ENCODE data around the gene SELENBP1.
A peak's percentile ranks its signal among the peaks of the same experiment; 100 is the strongest.

Gene SELENBP1

GRCh38 chr1:151343587-151343986, 28.9 kb downstream of the SELENBP1 start:
- DNase-seq (ENCODE audit: low read depth) = no peak

- no peak for DNase-seq (ENCODE audit: low read depth)
Measured at GRCh38 chr1:151342569-151342968, 29.9 kb downstream of the SELENBP1 start.

GRCh38 chr1:151342021-151342420, 30.5 kb downstream of the SELENBP1 start:
- no peak for DNase-seq (ENCODE audit: low read depth)

- DNase-seq (ENCODE audit: low read depth) = peak; percentile 56
Measured at GRCh38 chr1:151340870-151341754, 31.4 kb downstream of the SELENBP1 start.

- DNase-seq (ENCODE audit: low read depth) = no peak
Measured at GRCh38 chr1:151336556-151336955, 35.9 kb downstream of the SELENBP1 start.

GRCh38 chr1:151334822-151335221, 37.7 kb downstream of the SELENBP1 start:
- no peak for DNase-seq (ENCODE audit: low read depth)

- DNase-seq (ENCODE audit: low read depth) = no peak
Measured at GRCh38 chr1:151327903-151328674, 44.4 kb downstream of the SELENBP1 start.

GRCh38 chr1:151327223-151327902, 45.1 kb downstream of the SELENBP1 start, which contains the start of gene PI4KB:
Gene PI4KB (minus strand): TSS chr1:151327416. CDS start chr1:151316481, 10,935 bp downstream.
- DNase-seq (ENCODE audit: low read depth) = peak; percentile 87

GRCh38 chr1:151326619-151327222, 45.8 kb downstream of the SELENBP1 start:
- DNase-seq (ENCODE audit: low read depth) = peak; percentile 67

GRCh38 chr1:151325646-151326429, 46.7 kb downstream of the SELENBP1 start:
- no peak for DNase-seq (ENCODE audit: low read depth)

- DNase-seq (ENCODE audit: low read depth) = no peak
Measured at GRCh38 chr1:151325231-151325630, 47.3 kb downstream of the SELENBP1 start.

GRCh38 chr1:151324390-151324930, 48.0 kb downstream of the SELENBP1 start:
- no peak for DNase-seq (ENCODE audit: low read depth)

GRCh38 chr1:151318975-151319374, 53.5 kb downstream of the SELENBP1 start:
- no peak for DNase-seq (ENCODE audit: low read depth)

- DNase-seq (ENCODE audit: low read depth) = no peak
Measured at GRCh38 chr1:151315565-151316235, 56.8 kb downstream of the SELENBP1 start.
